Measurements from ENCODE around the gene TRAPPC3.

- TF ChIP-seq HDGF (IDR thresholded peaks at IDR 0.05; ENCODE audit: borderline replicate concordance) = no peak
- TF ChIP-seq ELF4 (IDR thresholded peaks at IDR 0.05) = no peak
- TF ChIP-seq ARNT (IDR thresholded peaks at IDR 0.05) = no peak
- no peak for TF ChIP-seq TARDBP (IDR thresholded peaks at IDR 0.05)
- TF ChIP-seq FOXA1 (IDR thresholded peaks at IDR 0.05) = no peak
- TF ChIP-seq FOXM1 (IDR thresholded peaks at IDR 0.05; ENCODE audit: borderline replicate concordance) = no peak
- TF ChIP-seq NFRKB (IDR thresholded peaks at IDR 0.05) = no peak
Measured at GRCh38 chr1:36133484-36133883, 15.8 kb downstream of the TRAPPC3 start.
